HepG2 (cell line): ENCODE measurements around the gene MARK2. TPM values are rescaled to one million over a fixed set of nuclear protein-coding genes. Genes with fewer than 3 reads are reported as not detected.

Source experiments
- BORCS8-MEF2B ChIP-seq: sonication (generic); formaldehyde crosslinking; IDR thresholded peaks from 2 replicates; pipeline ENCODE4 v1.8.0; 2022; ENCODE audit warnings: mild to moderate bottlenecking, missing genetic modification reagents
- FOSL2 ChIP-seq: sonication (generic); formaldehyde crosslinking; IDR thresholded peaks from 2 replicates; pipeline ENCODE4 v1.4.0; 2020; ENCODE audit warnings: missing genetic modification reagents
- FOXJ3 ChIP-seq: sonication (generic); formaldehyde crosslinking; IDR thresholded peaks from 2 replicates; pipeline ENCODE4 v1.4.0; 2020; ENCODE audit warnings: missing genetic modification reagents, mild to moderate bottlenecking, borderline replicate concordance
- FOXO1 ChIP-seq: sonication (generic); formaldehyde crosslinking; IDR thresholded peaks from 2 replicates; pipeline ENCODE4 v1.4.0; 2020; ENCODE audit warnings: missing genetic modification reagents
- HMG20B ChIP-seq: conservative IDR thresholded peaks from 2 replicates; pipeline ENCODE4 v1.6.1; 2016; ENCODE audit warnings: missing genetic modification reagents, missing compliant biosample characterization
- HNRNPLL ChIP-seq: fragments of 200-400 bp; formaldehyde crosslinking; IDR thresholded peaks from 2 replicates; pipeline ENCODE4 v1.6.1; 2017; ENCODE audit warnings: mild to moderate bottlenecking, low read depth, low read length; ENCODE audit not compliant: poor library complexity, severe bottlenecking
- NCOA2 ChIP-seq: sonication (generic); formaldehyde crosslinking; IDR thresholded peaks from 2 replicates; pipeline ENCODE4 v1.8.0; 2022; ENCODE audit warnings: inconsistent platforms
- PHF8 ChIP-seq: sonication (generic); formaldehyde crosslinking; IDR thresholded peaks from 2 replicates; pipeline ENCODE4 v1.5.0; 2020; ENCODE audit warnings: missing genetic modification reagents
- RAD51 ChIP-seq: fragments of 450-650 bp; IDR thresholded peaks from 2 replicates; pipeline ENCODE4 v1.6.1; 2016; ENCODE audit warnings: borderline replicate concordance
- SMAD9 ChIP-seq: sonication (generic); formaldehyde crosslinking; IDR thresholded peaks from 2 replicates; pipeline ENCODE4 v1.5.1; 2020; ENCODE audit warnings: mild to moderate bottlenecking, missing genetic modification reagents
- SPEN ChIP-seq: sonication (generic); formaldehyde crosslinking; IDR thresholded peaks from 2 replicates; pipeline ENCODE4 v1.5.1; 2020; ENCODE audit warnings: low read depth, mild to moderate bottlenecking, missing genetic modification reagents
- YEATS4 ChIP-seq: sonication (generic); formaldehyde crosslinking; IDR thresholded peaks from 2 replicates; pipeline ENCODE4 v1.4.0; 2020; ENCODE audit warnings: missing genetic modification reagents, borderline replicate concordance
- ZNF296 ChIP-seq: sonication (generic); formaldehyde crosslinking; conservative IDR thresholded peaks from 2 replicates; pipeline ENCODE4 v1.5.0; 2020; ENCODE audit warnings: mild to moderate bottlenecking, missing genetic modification reagents
- ZNF350 ChIP-seq: sonication (generic); formaldehyde crosslinking; IDR thresholded peaks from 2 replicates; pipeline ENCODE4 v1.4.0; 2020; ENCODE audit warnings: mild to moderate bottlenecking, low read depth, missing genetic modification reagents, borderline replicate concordance
- polyA plus RNA-seq, 8 experiments: library from polyadenylated mRNA; depleted of rRNA in 3 of 8; stranded (reverse) in 7 of 8; unstranded in 1 of 8; fragments of >200 nt; fragmentation: Illumina TruSeq in 4 of 8; extraction: Trizol in 4 of 8; gene quantifications; 2 replicates each; pipeline versions ENCODE4 v1.2.1 to v1.2.3, GENCODE V29; 2011 to 2016; ENCODE audit warnings: low read depth in 4 of 8, missing spikeins in 1 of 8, mixed read lengths in 1 of 8; ENCODE audit not compliant: insufficient read depth in 1 of 8
- total RNA-seq, 5 experiments: library from RNA; depleted of rRNA; stranded (reverse); fragments of >200 nt; fragmentation: Illumina TruSeq; extraction: Trizol; gene quantifications; 2 replicates each; pipeline ENCODE4 v1.2.3, GENCODE V29; 2016; ENCODE audit warnings: low read depth in 1 of 5
- TF ChIP-seq, protein P1 (sequence below): sonication (generic); formaldehyde crosslinking; IDR thresholded peaks from 2 replicates; pipeline ENCODE4 v1.4.0; 2020; ENCODE audit warnings: missing genetic modification reagents
- TF ChIP-seq, protein P2 (sequence below): sonication (generic); formaldehyde crosslinking; IDR thresholded peaks from 2 replicates; pipeline ENCODE4 v1.5.0; 2020; ENCODE audit warnings: mild to moderate bottlenecking, missing genetic modification reagents, borderline replicate concordance

MARK2 gene
- total and polyA plus RNA-seq, 2 of the 13 experiments (the other 11 are each of a cell fraction or from before 2014, with no cell fraction given), result 13.5 to 13.9 TPM

DNA sequence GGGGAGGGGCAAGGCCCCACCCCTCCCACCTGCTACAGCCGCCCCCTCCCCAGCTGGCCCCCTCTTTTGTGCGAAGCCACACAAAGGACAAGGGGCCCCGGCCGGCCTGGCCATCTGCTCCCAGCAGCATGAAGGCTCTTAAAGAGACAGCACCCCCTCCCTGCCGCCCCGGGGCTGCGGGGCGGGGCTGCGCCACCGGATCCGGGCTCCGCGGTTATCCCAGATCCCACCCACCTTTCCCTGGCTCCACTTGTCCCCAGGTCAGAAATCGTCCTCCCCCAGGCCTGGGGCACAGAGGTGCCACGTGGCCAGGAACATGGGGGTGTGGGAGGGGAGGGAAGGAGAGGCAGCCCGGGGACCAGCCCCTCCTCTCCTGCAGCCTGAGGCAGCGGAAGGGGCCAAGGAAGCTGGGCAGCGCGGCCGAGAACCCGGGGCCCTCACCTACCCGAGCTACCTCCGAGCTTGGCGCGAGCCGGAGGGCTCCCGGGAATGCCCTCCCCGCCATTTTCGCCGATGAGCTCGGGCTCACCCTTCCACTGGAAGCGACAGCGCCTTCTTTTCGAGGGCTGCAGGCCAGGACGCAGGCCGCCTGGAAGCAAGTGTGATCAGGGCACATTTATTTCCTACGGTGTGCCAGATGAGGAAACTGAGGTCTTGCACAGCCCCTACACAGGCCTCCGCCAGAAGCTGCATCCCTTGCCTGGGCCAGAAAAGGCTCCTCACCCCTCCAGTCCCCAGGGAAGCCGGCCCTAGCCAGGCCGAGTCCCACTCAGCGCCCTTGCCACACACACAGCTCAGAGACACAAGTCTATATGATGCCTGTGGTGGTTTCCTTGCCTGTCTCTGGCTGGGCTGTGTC, 80.6 kb downstream of the MARK2 start (continued):
- TF ChIP-seq, protein P1, sequence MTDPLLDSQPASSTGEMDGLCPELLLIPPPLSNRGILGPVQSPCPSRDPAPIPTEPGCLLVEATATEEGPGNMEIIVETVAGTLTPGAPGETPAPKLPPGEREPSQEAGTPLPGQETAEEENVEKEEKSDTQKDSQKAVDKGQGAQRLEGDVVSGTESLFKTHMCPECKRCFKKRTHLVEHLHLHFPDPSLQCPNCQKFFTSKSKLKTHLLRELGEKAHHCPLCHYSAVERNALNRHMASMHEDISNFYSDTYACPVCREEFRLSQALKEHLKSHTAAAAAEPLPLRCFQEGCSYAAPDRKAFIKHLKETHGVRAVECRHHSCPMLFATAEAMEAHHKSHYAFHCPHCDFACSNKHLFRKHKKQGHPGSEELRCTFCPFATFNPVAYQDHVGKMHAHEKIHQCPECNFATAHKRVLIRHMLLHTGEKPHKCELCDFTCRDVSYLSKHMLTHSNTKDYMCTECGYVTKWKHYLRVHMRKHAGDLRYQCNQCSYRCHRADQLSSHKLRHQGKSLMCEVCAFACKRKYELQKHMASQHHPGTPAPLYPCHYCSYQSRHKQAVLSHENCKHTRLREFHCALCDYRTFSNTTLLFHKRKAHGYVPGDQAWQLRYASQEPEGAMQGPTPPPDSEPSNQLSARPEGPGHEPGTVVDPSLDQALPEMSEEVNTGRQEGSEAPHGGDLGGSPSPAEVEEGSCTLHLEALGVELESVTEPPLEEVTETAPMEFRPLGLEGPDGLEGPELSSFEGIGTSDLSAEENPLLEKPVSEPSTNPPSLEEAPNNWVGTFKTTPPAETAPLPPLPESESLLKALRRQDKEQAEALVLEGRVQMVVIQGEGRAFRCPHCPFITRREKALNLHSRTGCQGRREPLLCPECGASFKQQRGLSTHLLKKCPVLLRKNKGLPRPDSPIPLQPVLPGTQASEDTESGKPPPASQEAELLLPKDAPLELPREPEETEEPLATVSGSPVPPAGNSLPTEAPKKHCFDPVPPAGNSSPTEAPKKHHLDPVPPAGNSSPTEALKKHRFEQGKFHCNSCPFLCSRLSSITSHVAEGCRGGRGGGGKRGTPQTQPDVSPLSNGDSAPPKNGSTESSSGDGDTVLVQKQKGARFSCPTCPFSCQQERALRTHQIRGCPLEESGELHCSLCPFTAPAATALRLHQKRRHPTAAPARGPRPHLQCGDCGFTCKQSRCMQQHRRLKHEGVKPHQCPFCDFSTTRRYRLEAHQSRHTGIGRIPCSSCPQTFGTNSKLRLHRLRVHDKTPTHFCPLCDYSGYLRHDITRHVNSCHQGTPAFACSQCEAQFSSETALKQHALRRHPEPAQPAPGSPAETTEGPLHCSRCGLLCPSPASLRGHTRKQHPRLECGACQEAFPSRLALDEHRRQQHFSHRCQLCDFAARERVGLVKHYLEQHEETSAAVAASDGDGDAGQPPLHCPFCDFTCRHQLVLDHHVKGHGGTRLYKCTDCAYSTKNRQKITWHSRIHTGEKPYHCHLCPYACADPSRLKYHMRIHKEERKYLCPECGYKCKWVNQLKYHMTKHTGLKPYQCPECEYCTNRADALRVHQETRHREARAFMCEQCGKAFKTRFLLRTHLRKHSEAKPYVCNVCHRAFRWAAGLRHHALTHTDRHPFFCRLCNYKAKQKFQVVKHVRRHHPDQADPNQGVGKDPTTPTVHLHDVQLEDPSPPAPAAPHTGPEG (CRISPR knock-in tag), result no peak
- TF ChIP-seq FOSL2 (CRISPR knock-in tag), result peak; percentile 41; the same call in 1 of the 2 replicates
- 0 out of 2 replicates have a peak, but pooled peaks have one; percentile 7 for TF ChIP-seq FOXO1 (CRISPR knock-in tag)
- TF ChIP-seq, protein P2, sequence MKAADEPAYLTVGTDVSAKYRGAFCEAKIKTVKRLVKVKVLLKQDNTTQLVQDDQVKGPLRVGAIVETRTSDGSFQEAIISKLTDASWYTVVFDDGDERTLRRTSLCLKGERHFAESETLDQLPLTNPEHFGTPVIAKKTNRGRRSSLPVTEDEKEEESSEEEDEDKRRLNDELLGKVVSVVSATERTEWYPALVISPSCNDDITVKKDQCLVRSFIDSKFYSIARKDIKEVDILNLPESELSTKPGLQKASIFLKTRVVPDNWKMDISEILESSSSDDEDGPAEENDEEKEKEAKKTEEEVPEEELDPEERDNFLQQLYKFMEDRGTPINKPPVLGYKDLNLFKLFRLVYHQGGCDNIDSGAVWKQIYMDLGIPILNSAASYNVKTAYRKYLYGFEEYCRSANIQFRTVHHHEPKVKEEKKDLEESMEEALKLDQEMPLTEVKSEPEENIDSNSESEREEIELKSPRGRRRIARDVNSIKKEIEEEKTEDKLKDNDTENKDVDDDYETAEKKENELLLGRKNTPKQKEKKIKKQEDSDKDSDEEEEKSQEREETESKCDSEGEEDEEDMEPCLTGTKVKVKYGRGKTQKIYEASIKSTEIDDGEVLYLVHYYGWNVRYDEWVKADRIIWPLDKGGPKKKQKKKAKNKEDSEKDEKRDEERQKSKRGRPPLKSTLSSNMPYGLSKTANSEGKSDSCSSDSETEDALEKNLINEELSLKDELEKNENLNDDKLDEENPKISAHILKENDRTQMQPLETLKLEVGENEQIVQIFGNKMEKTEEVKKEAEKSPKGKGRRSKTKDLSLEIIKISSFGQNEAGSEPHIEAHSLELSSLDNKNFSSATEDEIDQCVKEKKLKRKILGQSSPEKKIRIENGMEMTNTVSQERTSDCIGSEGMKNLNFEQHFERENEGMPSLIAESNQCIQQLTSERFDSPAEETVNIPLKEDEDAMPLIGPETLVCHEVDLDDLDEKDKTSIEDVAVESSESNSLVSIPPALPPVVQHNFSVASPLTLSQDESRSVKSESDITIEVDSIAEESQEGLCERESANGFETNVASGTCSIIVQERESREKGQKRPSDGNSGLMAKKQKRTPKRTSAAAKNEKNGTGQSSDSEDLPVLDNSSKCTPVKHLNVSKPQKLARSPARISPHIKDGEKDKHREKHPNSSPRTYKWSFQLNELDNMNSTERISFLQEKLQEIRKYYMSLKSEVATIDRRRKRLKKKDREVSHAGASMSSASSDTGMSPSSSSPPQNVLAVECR, result peak; percentile 73
- peak; percentile 75 for TF ChIP-seq HNRNPLL
- TF ChIP-seq ZNF296, result no peak
- no peak for TF ChIP-seq SMAD9
- no peak for TF ChIP-seq FOXJ3
- peak; percentile 36; the same call in 1 of the 2 replicates for TF ChIP-seq NCOA2 (CRISPR knock-in tag)
- peak; percentile 48 for TF ChIP-seq PHF8
- 0 out of 2 replicates have a peak, but pooled peaks have one; percentile 12 for TF ChIP-seq SPEN
- no peak for TF ChIP-seq BORCS8-MEF2B (CRISPR knock-in tag)
- TF ChIP-seq YEATS4, result peak; percentile 93
- TF ChIP-seq ZNF350 (CRISPR knock-in tag), result no peak
- 0 out of 2 replicates have a peak, but pooled peaks have one; percentile 19 for TF ChIP-seq HMG20B (CRISPR knock-in tag)
- TF ChIP-seq RAD51, result no peak
